ENCODE results near the gene CNTNAP5.

- TF ChIP-seq POLR2A (IDR thresholded peaks at IDR 0.05) = no peak
- TF ChIP-seq, protein P1, sequence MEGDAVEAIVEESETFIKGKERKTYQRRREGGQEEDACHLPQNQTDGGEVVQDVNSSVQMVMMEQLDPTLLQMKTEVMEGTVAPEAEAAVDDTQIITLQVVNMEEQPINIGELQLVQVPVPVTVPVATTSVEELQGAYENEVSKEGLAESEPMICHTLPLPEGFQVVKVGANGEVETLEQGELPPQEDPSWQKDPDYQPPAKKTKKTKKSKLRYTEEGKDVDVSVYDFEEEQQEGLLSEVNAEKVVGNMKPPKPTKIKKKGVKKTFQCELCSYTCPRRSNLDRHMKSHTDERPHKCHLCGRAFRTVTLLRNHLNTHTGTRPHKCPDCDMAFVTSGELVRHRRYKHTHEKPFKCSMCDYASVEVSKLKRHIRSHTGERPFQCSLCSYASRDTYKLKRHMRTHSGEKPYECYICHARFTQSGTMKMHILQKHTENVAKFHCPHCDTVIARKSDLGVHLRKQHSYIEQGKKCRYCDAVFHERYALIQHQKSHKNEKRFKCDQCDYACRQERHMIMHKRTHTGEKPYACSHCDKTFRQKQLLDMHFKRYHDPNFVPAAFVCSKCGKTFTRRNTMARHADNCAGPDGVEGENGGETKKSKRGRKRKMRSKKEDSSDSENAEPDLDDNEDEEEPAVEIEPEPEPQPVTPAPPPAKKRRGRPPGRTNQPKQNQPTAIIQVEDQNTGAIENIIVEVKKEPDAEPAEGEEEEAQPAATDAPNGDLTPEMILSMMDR (IDR thresholded peaks at IDR 0.05) = no peak
- TF ChIP-seq EP300 (IDR thresholded peaks at IDR 0.05) = no peak
Observed at GRCh38 chr2:124289060-124289459, 264.0 kb downstream of the CNTNAP5 start.
